ENCODE results near the gene MOGAT3. TPM values are rescaled to one million over a fixed set of nuclear protein-coding genes. Genes with fewer than 3 reads are reported as not detected.
A peak's percentile ranks its signal among the peaks of the same experiment; 100 is the strongest.

Gene MOGAT3
- total RNA-seq, 1 experiment from 2014 or later, result 0.15 TPM

- H3K9me3 Mint-ChIP-seq, result no peaks in the 10 kb centered on the region
- no peak for TF ChIP-seq CTCF (conservative IDR thresholded peaks at IDR 0.05)
- no peak overlapping the region for H3K27ac Mint-ChIP-seq
- DNase-seq, result peak; percentile 82
- no peak overlapping the region for H2BK20ac ChIP-seq (ENCODE audit: low read depth, low read length, poor library complexity, severe bottlenecking)
- no peak overlapping the region for H4K8ac ChIP-seq (replicated peaks; ENCODE audit: insufficient read length, low read depth, low read length)
- no peaks in the 10 kb centered on the region for H3K79me1 ChIP-seq (ENCODE audit: insufficient read depth, low read depth, low read length, poor library complexity, severe bottlenecking)
- no peaks in the 10 kb centered on the region for H3K9me3 ChIP-seq (ENCODE audit: control insufficient read depth, low read depth, low read length)
- no peak overlapping the region for H2BK15ac ChIP-seq (ENCODE audit: low read depth, low read length)
- peaks cover 16% of the 10 kb centered on the region; the same call in 1 of the 2 replicates for H3K4me1 ChIP-seq (ENCODE audit: insufficient read depth, low read length)
- H2BK5ac ChIP-seq (ENCODE audit: insufficient read length, low read length), result no peak overlapping the region
- peaks cover 0 to 7% (median 4%) of the 10 kb centered on the region in 3 experiments; a peak in 3 of 7 replicates for H3K36me3 Mint-ChIP-seq (ENCODE audit: insufficient read depth in 1 of 3, low read depth in 3 of 3)
- H2BK120ac ChIP-seq (ENCODE audit: low read depth, low read length, poor library complexity, severe bottlenecking), result no peak overlapping the region
- no peak overlapping the region for H4K91ac ChIP-seq (ENCODE audit: insufficient read length, low read depth, low read length)
- no peak overlapping the region for H3K9ac ChIP-seq (ENCODE audit: extremely low read depth, insufficient read length, low read length)
- peaks cover 40% of the 10 kb centered on the region for H3K23me2 ChIP-seq (ENCODE audit: insufficient read length, low read depth, low read length, poor library complexity, severe bottlenecking)
- H3K4ac ChIP-seq (ENCODE audit: low read depth, low read length), result no peak overlapping the region
- H3K27me3 ChIP-seq (ENCODE audit: insufficient read depth, low read length), result peaks cover 7% of the 10 kb centered on the region; the same call in 1 of the 2 replicates
- H3K4me1 Mint-ChIP-seq, result peaks cover 53 to 70% of the 10 kb centered on the region in 2 experiments
- WGBS (ENCODE audit: extremely low coverage, insufficient read length, low lambda C conversion rate), result no CpG with 5 or more reads among the region's 75 CpGs
- H3K56ac ChIP-seq (ENCODE audit: insufficient read length, low read depth, low read length), result no peak overlapping the region
- H4K20me1 ChIP-seq (ENCODE audit: control insufficient read depth, insufficient read depth, insufficient read length), result no peaks in the 10 kb centered on the region
- H3K79me2 ChIP-seq (ENCODE audit: insufficient read depth, low read length), result no peaks in the 10 kb centered on the region
- no peak overlapping the region for H2AFZ ChIP-seq (ENCODE audit: low read length)
- H2BK12ac ChIP-seq (ENCODE audit: insufficient read length, low read depth, low read length), result no peak overlapping the region
- H3K14ac ChIP-seq (ENCODE audit: insufficient read depth, low read length), result no peak overlapping the region
- H3K4me2 ChIP-seq (ENCODE audit: insufficient read depth, insufficient read length, low read length), result peak overlapping the region; percentile 65
- H4K5ac ChIP-seq (ENCODE audit: insufficient read length, low read depth, low read length), result no peak overlapping the region
- no peak overlapping the region for H3K18ac ChIP-seq (ENCODE audit: insufficient read length, low read depth, low read length)
- peak overlapping the region; percentile 82 to 87 for H3K4me3 Mint-ChIP-seq
- H3T11ph ChIP-seq (ENCODE audit: low read length), result no peak overlapping the region
- H3K27ac ChIP-seq (ENCODE audit: insufficient read length, low read depth, low read length), result no peak overlapping the region
- no peak overlapping the region for H2AK5ac ChIP-seq (ENCODE audit: insufficient read length, low read length)
- no peak overlapping the region for H3K23ac ChIP-seq (ENCODE audit: insufficient read length, low read depth, low read length)
- peaks cover 44% of the 10 kb centered on the region for H3K27me3 Mint-ChIP-seq (ENCODE audit: low read depth)
These were observed 36.6 kb downstream of the MOGAT3 start for GRCh38 chr7:101164071-101164840.
